Prostate gland (tissue), 2 donors: ENCODE data around the gene GRAMD1A.

Source experiments
- CTCF ChIP-seq, 4 experiments: fragments of 200-600 bp in 2 of 4; fragments of 450-650 bp in 2 of 4; sonication (generic) in 2 of 4; IDR thresholded peaks; 1 replicate in 3 of 4; 2 replicates in 1 of 4; pipeline ENCODE4 v1.5.1; 2016 to 2019; ENCODE audit warnings: antibody characterized with exemption in 4 of 4, mild to moderate bottlenecking in 2 of 4, moderate library complexity in 2 of 4
- POLR2A ChIP-seq: fragments of 450-650 bp; IDR thresholded peaks from one replicate; pipeline ENCODE4 v1.6.1; 2016; ENCODE audit warnings: antibody characterized with exemption, mild to moderate bottlenecking

DNA sequence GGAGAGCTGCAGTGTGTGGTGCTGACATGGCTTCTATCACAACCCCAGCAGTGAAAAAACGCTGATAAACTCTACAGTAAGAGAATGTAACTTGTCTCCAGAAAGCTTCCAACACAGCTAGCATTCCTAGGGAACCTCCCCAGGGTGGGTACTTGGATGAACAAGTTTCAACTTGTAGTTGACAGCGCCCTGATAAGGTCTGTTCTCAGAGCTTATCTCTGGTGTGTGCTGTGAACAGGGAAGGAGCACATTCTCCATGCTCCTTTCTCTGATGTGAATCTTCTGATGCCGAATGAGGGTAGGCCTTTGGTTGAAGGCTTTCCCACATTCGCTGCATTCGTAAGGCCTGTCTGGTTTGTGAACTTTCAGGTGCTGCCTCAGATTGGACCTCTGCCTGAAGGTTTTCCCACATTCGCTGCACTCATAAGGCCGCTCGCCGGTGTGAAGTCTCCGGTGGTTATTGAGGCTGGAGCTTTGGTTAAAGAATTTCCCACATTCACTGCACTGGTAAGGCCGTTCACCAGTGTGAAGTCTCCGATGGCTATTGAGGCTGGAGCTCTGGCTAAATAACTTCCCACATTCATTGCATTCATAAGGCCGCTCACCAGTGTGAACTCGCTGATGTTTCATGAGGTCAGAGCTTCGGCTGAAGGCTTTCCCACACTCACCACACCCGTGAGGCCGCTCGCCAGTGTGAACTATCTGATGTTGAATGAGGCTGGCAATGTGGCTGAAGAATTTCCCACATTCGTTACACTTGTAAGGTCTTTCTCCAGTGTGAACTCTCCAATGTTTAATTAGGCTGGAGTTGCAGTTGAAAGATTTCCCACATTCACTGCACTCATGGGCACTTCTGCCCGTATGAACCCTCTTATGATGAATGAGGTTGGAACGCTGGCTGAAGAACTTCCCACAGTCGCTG, 42.0 kb upstream of the GRAMD1A start:
- no peak for TF ChIP-seq POLR2A
- no peak for TF ChIP-seq CTCF (IDR thresholded peaks at IDR 0.05)
